A549 (cell line): Measurements from ENCODE around the gene SV2C. TPM values are rescaled to one million over a fixed set of nuclear protein-coding genes. Genes with fewer than 3 reads are reported as not detected.
"Not testable (repeated sequence)": the region's sequence is repeated elsewhere in the genome, so short reads cannot be mapped to it uniquely, and the experiment has no call there.

Experiments used
- ATAC-seq, 2 experiments: fragments of 200-7000 bp in 1 of 2; fragments of >200 bp in 1 of 2; cut with Nextera tagmentation in 1 of 2; cut with Tn5 transposase in 1 of 2; 3 replicates each; pipeline versions ENCODE4 v1.8.0 to v1.9.1; 2018 to 2020; ENCODE audit warnings: mild to moderate bottlenecking in 1 of 2, moderate library complexity in 1 of 2
- CTCF ChIA-PET: fragments of 300-600 bp; sonication (Branson Sonifier 250); formaldehyde crosslinking; extraction: SDS; loops from one replicate; lab custom pipeline; 2021; ENCODE audit warnings: antibody characterized with exemption, inconsistent platforms; lab: Yijun Ruan, JAX
- POLR2A ChIA-PET: fragments of 350-600 bp; formaldehyde crosslinking; extraction: SDS; loops from one replicate; lab custom pipeline; 2021; ENCODE audit warnings: antibody characterized with exemption, inconsistent platforms; lab: Yijun Ruan, JAX
- DNase-seq, 2 experiments: peaks; one replicate each; pipeline versions ENCODE4 v3.0.0 to v3.0.0-alpha.2; 2011 to 2016; ENCODE audit warnings: low read depth in 1 of 2, low spot score in 1 of 2
- FAIRE-seq: peaks from 2 replicates; lab custom pipeline; 2011; peaks lifted over from hg19 to GRCh38; lab: Jason Lieb, UNC
- H3K27ac ChIP-seq, 2 experiments: fragments of >200 bp; sonication (Bioruptor Twin); formaldehyde crosslinking; 3 replicates each; pipeline ENCODE4 v1.5.1; 2016 to 2017
- H3K4me1 ChIP-seq: fragments of >200 bp; sonication (Bioruptor Twin); formaldehyde crosslinking; 3 replicates; pipeline ENCODE4 v1.6.1; 2016
- H3K4me2 ChIP-seq: fragments of >200 bp; sonication (Bioruptor Twin); formaldehyde crosslinking; 3 replicates; pipeline ENCODE4 v1.6.1; 2016
- H3K4me3 ChIP-seq: fragments of >200 bp; sonication (Bioruptor Twin); formaldehyde crosslinking; 3 replicates; pipeline ENCODE4 v1.5.1; 2016
- H3K9me3 ChIP-seq: fragments of >200 bp; sonication (Bioruptor Twin); formaldehyde crosslinking; 3 replicates; pipeline ENCODE4 v1.6.1; 2016
- ATOH8 ChIP-seq: fragments of 250-450 bp; sonication (Bioruptor Pico); IDR thresholded peaks from 2 replicates; pipeline ENCODE4 v1.5.0; 2020; ENCODE audit warnings: low read depth, mild to moderate bottlenecking, moderate library complexity
- CBX2 ChIP-seq: fragments of 200-600 bp; sonication (generic); IDR thresholded peaks from 2 replicates; pipeline ENCODE4 v1.6.1; 2016; ENCODE audit warnings: low read depth, mild to moderate bottlenecking, borderline replicate concordance
- CEBPB ChIP-seq, 2 experiments: fragments of >200 bp in 1 of 2; sonication (Bioruptor Twin) in 1 of 2; formaldehyde crosslinking in 1 of 2; IDR thresholded peaks; 2 replicates each; pipeline ENCODE4 v1.6.1; 2012 to 2016
- CTCF ChIP-seq: fragments of >200 bp; sonication (Bioruptor Twin); formaldehyde crosslinking; IDR thresholded peaks from 3 replicates; pipeline ENCODE4 v1.5.1; 2016
- E2F6 ChIP-seq: IDR thresholded peaks from 2 replicates; pipeline ENCODE4 v1.6.1; 2012; ENCODE audit warnings: low read depth, borderline replicate concordance
- EHF ChIP-seq: fragments of 250-450 bp; sonication (Bioruptor Pico); IDR thresholded peaks from 2 replicates; pipeline ENCODE4 v1.5.0; 2020; ENCODE audit warnings: mild to moderate bottlenecking
- EHMT2 ChIP-seq: fragments of 200-600 bp; sonication (generic); IDR thresholded peaks from 2 replicates; pipeline ENCODE4 v1.6.1; 2016; ENCODE audit warnings: antibody characterized with exemption, low read depth, mild to moderate bottlenecking, moderate library complexity
- FOXS1 ChIP-seq: fragments of 250-450 bp; sonication (Bioruptor Pico); IDR thresholded peaks from 2 replicates; pipeline ENCODE4 v1.5.0; 2020; ENCODE audit warnings: mild to moderate bottlenecking, moderate library complexity
- GATA3 ChIP-seq: IDR thresholded peaks from 2 replicates; pipeline ENCODE4 v1.6.1; 2012; ENCODE audit warnings: borderline replicate concordance
- HOXA7 ChIP-seq: fragments of 250-450 bp; sonication (Bioruptor Pico); IDR thresholded peaks from 2 replicates; pipeline ENCODE4 v1.5.0; 2020; ENCODE audit warnings: mild to moderate bottlenecking, moderate library complexity
- JUNB ChIP-seq: fragments of >200 bp; sonication (Bioruptor Twin); formaldehyde crosslinking; IDR thresholded peaks from 2 replicates; pipeline ENCODE4 v1.6.1; 2016
- KDM1A ChIP-seq: fragments of 200-600 bp; sonication (generic); IDR thresholded peaks from 2 replicates; pipeline ENCODE4 v1.6.1; 2016; ENCODE audit warnings: low read depth, mild to moderate bottlenecking
- MAX ChIP-seq: IDR thresholded peaks from 2 replicates; pipeline ENCODE4 v1.6.1; 2012
- MYC ChIP-seq: IDR thresholded peaks from 2 replicates; pipeline ENCODE4 v1.6.1; 2012; ENCODE audit warnings: mild to moderate bottlenecking, inconsistent platforms, low read length, improper control_type of control experiment, borderline replicate concordance
- NR3C1 ChIP-seq: fragments of >200 bp; sonication (Bioruptor Twin); formaldehyde crosslinking; IDR thresholded peaks from 3 replicates; pipeline ENCODE4 v1.6.1; 2017
- PBX3 ChIP-seq: IDR thresholded peaks from 2 replicates; pipeline ENCODE4 v1.6.1; 2012
- POLR2A ChIP-seq: IDR thresholded peaks from 2 replicates; pipeline ENCODE4 v1.6.1; 2012; ENCODE audit warnings: mild to moderate bottlenecking, low read length
- RNF2 ChIP-seq: fragments of 200-600 bp; sonication (generic); IDR thresholded peaks from 2 replicates; pipeline ENCODE4 v1.6.1; 2016; ENCODE audit warnings: low read depth, mild to moderate bottlenecking, antibody characterized with exemption, moderate library complexity, borderline replicate concordance
- SMC3 ChIP-seq: fragments of >200 bp; sonication (Bioruptor Twin); formaldehyde crosslinking; IDR thresholded peaks from 3 replicates; pipeline ENCODE4 v1.6.1; 2018; ENCODE audit warnings: inconsistent platforms
- SREBF2 ChIP-seq: fragments of 450-650 bp; IDR thresholded peaks from 2 replicates; pipeline ENCODE4 v1.6.1; 2014; ENCODE audit warnings: mild to moderate bottlenecking, moderate library complexity
- TFCP2L1 ChIP-seq: fragments of 250-450 bp; sonication (Bioruptor Pico); IDR thresholded peaks from 2 replicates; pipeline ENCODE4 v1.5.0; 2021; ENCODE audit warnings: mild to moderate bottlenecking
- USF2 ChIP-seq: fragments of 450-650 bp; IDR thresholded peaks from 2 replicates; pipeline ENCODE4 v1.6.1; 2014; ENCODE audit warnings: antibody characterized with exemption
- ZC3H11A ChIP-seq: fragments of 450-650 bp; IDR thresholded peaks from 2 replicates; pipeline ENCODE4 v1.6.1; 2014; ENCODE audit warnings: antibody characterized with exemption, mild to moderate bottlenecking
- ZFP36 ChIP-seq: fragments of 450-650 bp; IDR thresholded peaks from 2 replicates; pipeline ENCODE4 v1.6.1; 2014; ENCODE audit warnings: borderline replicate concordance; ENCODE audit not compliant: partially characterized antibody
- WGBS: methylation state at CpG from one replicate; pipeline ENCODE4 v1.1.6; 2017; ENCODE audit errors: missing lambda C conversion rate; 5-methylcytosine and 5-hydroxymethylcytosine counted together
- polyA plus RNA-seq, 4 experiments: library from polyadenylated mRNA; depleted of rRNA in 3 of 4; stranded (reverse); fragments of >200 nt; fragmentation: RNase III in 1 of 4; extraction: RNeasy Plus Mini Kit Qiagen cat#74134 plus additional on column Dnase treatment in 1 of 4; gene quantifications; 2 replicates in 3 of 4; 3 replicates in 1 of 4; pipeline ENCODE4 v1.2.3, GENCODE V29; 2011 to 2017

SV2C gene
- polyA plus RNA-seq, 2 of the 4 experiments (the other 2 are of a cell fraction): not detected

GRCh38 chr5:76366596-76366995, 283.4 kb downstream of the SV2C start (continued):
- TF ChIP-seq JUNB (no peak), ATOH8 (CRISPR knock-in tag) (no peak), MAX (no peak)

GRCh38 chr5:76367623-76368371, 284.6 kb downstream of the SV2C start:
- 89% methylated on average over 6 of the region's 6 CpGs for whole genome bisulfite sequencing
- no peaks in the 10 kb centered on the region for H3K9me3 ChIP-seq
- H3K4me2 ChIP-seq: no peak overlapping the region
- peaks cover 22% of the 10 kb centered on the region for H3K4me1 ChIP-seq
- no peak overlapping the region for H3K4me3 ChIP-seq
- TF ChIP-seq TFCP2L1 (CRISPR knock-in tag): no peak
- 0 out of 2 replicates have a peak, but pooled peaks have one; percentile 21 for TF ChIP-seq USF2
- DNase-seq (peak in 1 of 2 experiments; percentile 18), FAIRE-seq (no peak), ATAC-seq (no peak)
- CTCF ChIA-PET: no interaction called here
- POLR2A ChIA-PET: no interaction called here
- H3K27ac ChIP-seq: no peak overlapping the region

GRCh38 chr5:76368941-76369340, 285.8 kb downstream of the SV2C start:
- no peaks in the 10 kb centered on the region for H3K9me3 ChIP-seq
- no peak for DNase-seq
- no peak overlapping the region for H3K27ac ChIP-seq
- CTCF ChIA-PET: interaction anchor here (0.8 kb wide), 1 partner anchor 10 kb away, joined by 3 read pairs; no protein-coding TSS in a partner anchor
- H3K4me2 ChIP-seq: no peak overlapping the region
- peaks cover 27% of the 10 kb centered on the region for H3K4me1 ChIP-seq
- no peak for TF ChIP-seq PBX3
- no peak for TF ChIP-seq CBX2
- TF ChIP-seq EHF: no peak
- no peak for TF ChIP-seq SMC3
- TF ChIP-seq EHMT2: no peak
- TF ChIP-seq ZC3H11A: no peak
- TF ChIP-seq TFCP2L1 (CRISPR knock-in tag): no peak
- no peak for TF ChIP-seq MYC
- no peak for TF ChIP-seq ZFP36
- no peak for TF ChIP-seq HOXA7 (CRISPR knock-in tag)
- no peak for TF ChIP-seq SREBF2
- TF ChIP-seq CEBPB (IDR thresholded peaks at IDR 0.05): no peak
- TF ChIP-seq POLR2A: no peak
- TF ChIP-seq E2F6: no peak
- no peak for TF ChIP-seq GATA3
- no peak for TF ChIP-seq RNF2
- TF ChIP-seq KDM1A: no peak
- no peak for TF ChIP-seq CTCF
- no peak for TF ChIP-seq FOXS1 (CRISPR knock-in tag)
- TF ChIP-seq NR3C1: no peak
- 37% methylated on average over 1 of the region's 1 CpG for WGBS
- H3K4me3 ChIP-seq: no peak overlapping the region
- ATAC-seq: no peak
- no peak for FAIRE-seq
- POLR2A ChIA-PET: no interaction called here

GRCh38 chr5:76369668-76370067, 286.5 kb downstream of the SV2C start:
- WGBS: 94% methylated on average over 8 of the region's 8 CpGs
- Histone ChIP-seq H3K27ac (0 out of 6 replicates have a peak overlapping the region, but pooled peaks of 1 of the 2 experiments have one; percentile 25), H3K4me1 (peaks cover 27% of the 10 kb centered on the region)
- H3K4me3 ChIP-seq, POLR2A ChIA-PET, H3K9me3 ChIP-seq, DNase-seq, CTCF ChIA-PET, ATAC-seq, H3K4me2 ChIP-seq, FAIRE-seq: not testable (repeated sequence)
